ENCODE measurements around the gene ERC1.
"Not testable (repeated sequence)": the region's sequence is repeated elsewhere in the genome, so short reads cannot be mapped to it uniquely, and the experiment has no call there.

The ERC1 gene

GRCh38 chr12:1220127-1221092 lies 229.4 kb downstream of the ERC1 start:
- DNase-seq (ENCODE audit: low read depth in 2 of 2), result no peak

- DNase-seq (ENCODE audit: low read depth in 2 of 2), result no peak
Measured at GRCh38 chr12:1222858-1223639, 232.0 kb downstream of the ERC1 start.

- DNase-seq (ENCODE audit: low read depth in 2 of 2), result no peak
Measured at GRCh38 chr12:1226951-1227350, 235.9 kb downstream of the ERC1 start.

- no peak for DNase-seq (ENCODE audit: low read depth in 2 of 2)
Measured at GRCh38 chr12:1234073-1234472, 243.1 kb downstream of the ERC1 start.

GRCh38 chr12:1246637-1247036 lies 255.6 kb downstream of the ERC1 start:
- no peak for DNase-seq (ENCODE audit: low read depth in 2 of 2)

GRCh38 chr12:1250641-1251040 lies 259.6 kb downstream of the ERC1 start:
- DNase-seq (ENCODE audit: low read depth in 2 of 2), result no peak

GRCh38 chr12:1252758-1253157 lies 261.7 kb downstream of the ERC1 start:
- no peak for DNase-seq (ENCODE audit: low read depth in 2 of 2)

GRCh38 chr12:1255125-1255524 lies 264.1 kb downstream of the ERC1 start:
- DNase-seq (ENCODE audit: low read depth in 2 of 2), result not testable (repeated sequence)

- DNase-seq (ENCODE audit: low read depth in 2 of 2), result not testable (repeated sequence)
Measured at GRCh38 chr12:1255854-1256253, 264.8 kb downstream of the ERC1 start.

GRCh38 chr12:1256285-1256684 lies 265.3 kb downstream of the ERC1 start:
- no peak for DNase-seq (ENCODE audit: low read depth in 2 of 2)

GRCh38 chr12:1256991-1257390 lies 266.0 kb downstream of the ERC1 start:
- no peak for DNase-seq (ENCODE audit: low read depth in 2 of 2)

GRCh38 chr12:1262011-1262410 lies 271.0 kb downstream of the ERC1 start:
- no peak for DNase-seq (ENCODE audit: low read depth in 2 of 2)

GRCh38 chr12:1267243-1267642 lies 276.2 kb downstream of the ERC1 start:
- DNase-seq (ENCODE audit: low read depth in 2 of 2), result no peak

GRCh38 chr12:1272142-1272541 lies 281.1 kb downstream of the ERC1 start:
- no peak for DNase-seq (ENCODE audit: low read depth in 2 of 2)

GRCh38 chr12:1273051-1273450 lies 282.0 kb downstream of the ERC1 start:
- DNase-seq (ENCODE audit: low read depth in 2 of 2), result no peak

- no peak for DNase-seq (ENCODE audit: low read depth in 2 of 2)
Measured at GRCh38 chr12:1277905-1278304, 286.9 kb downstream of the ERC1 start.

GRCh38 chr12:1279050-1279449 lies 288.0 kb downstream of the ERC1 start:
- DNase-seq (ENCODE audit: low read depth in 2 of 2), result no peak

- no peak for DNase-seq (ENCODE audit: low read depth in 2 of 2)
Measured at GRCh38 chr12:1280059-1280458, 289.0 kb downstream of the ERC1 start.

GRCh38 chr12:1281683-1282366 lies 290.8 kb downstream of the ERC1 start:
- DNase-seq (ENCODE audit: low read depth in 2 of 2), result no peak

GRCh38 chr12:1282670-1283315 lies 291.8 kb downstream of the ERC1 start:
- no peak for DNase-seq (ENCODE audit: low read depth in 2 of 2)

- no peak for DNase-seq (ENCODE audit: low read depth in 2 of 2)
Measured at GRCh38 chr12:1283316-1283715, 292.3 kb downstream of the ERC1 start.

GRCh38 chr12:1284611-1285010 lies 293.6 kb downstream of the ERC1 start:
- DNase-seq (ENCODE audit: low read depth in 2 of 2), result no peak
